Measurements from ENCODE around the gene RTEL1.

GRCh38 chr20:63732118-63733095 lies 74.3 kb downstream of the RTEL1 start:
- TF ChIP-seq CTCF (IDR thresholded peaks at IDR 0.05) (no peak), POLR2A (IDR thresholded peaks at IDR 0.05) (no peak)
